HepG2 (cell line): ENCODE data around the gene CHRNA3. TPM values are rescaled to one million over a fixed set of nuclear protein-coding genes. Genes with fewer than 3 reads are reported as not detected.

Experiments used
- CC2D1A ChIP-seq: sonication (generic); formaldehyde crosslinking; IDR thresholded peaks from 2 replicates; pipeline ENCODE4 v1.8.1; 2023; ENCODE audit warnings: mild to moderate bottlenecking, missing genetic modification reagents
- CREM ChIP-seq, 2 experiments: sonication (generic) in 1 of 2; formaldehyde crosslinking in 1 of 2; IDR thresholded peaks; 2 replicates each; pipeline versions ENCODE4 v1.4.0 to v1.6.1; 2016 to 2020; ENCODE audit warnings: antibody characterized with exemption in 1 of 2, mild to moderate bottlenecking in 1 of 2, missing genetic modification reagents in 1 of 2
- FOXP1 ChIP-seq, 2 experiments: fragments of 450-650 bp in 1 of 2; IDR thresholded peaks; 2 replicates each; pipeline ENCODE4 v1.6.1; 2017 to 2018; ENCODE audit warnings: antibody characterized with exemption in 1 of 2
- GATAD1 ChIP-seq: IDR thresholded peaks from 2 replicates; pipeline ENCODE4 v1.6.1; 2016; ENCODE audit warnings: missing genetic modification reagents, missing compliant biosample characterization
- HMG20B ChIP-seq: conservative IDR thresholded peaks from 2 replicates; pipeline ENCODE4 v1.6.1; 2016; ENCODE audit warnings: missing genetic modification reagents, missing compliant biosample characterization
- HNRNPUL1 ChIP-seq: fragments of 200-400 bp; formaldehyde crosslinking; IDR thresholded peaks from 2 replicates; pipeline ENCODE4 v1.6.1; 2017; ENCODE audit warnings: low read depth, mild to moderate bottlenecking, low read length, moderate library complexity
- JUND ChIP-seq: sonication (generic); formaldehyde crosslinking; IDR thresholded peaks from 2 replicates; pipeline ENCODE4 v1.8.0; 2022; ENCODE audit warnings: mild to moderate bottlenecking, missing genetic modification reagents
- KDM1A ChIP-seq: IDR thresholded peaks from 2 replicates; pipeline ENCODE4 v1.6.1; 2016; ENCODE audit warnings: missing compliant biosample characterization
- MAX ChIP-seq: IDR thresholded peaks from 2 replicates; pipeline ENCODE4 v1.6.1; 2012; ENCODE audit warnings: inconsistent platforms
- MIER3 ChIP-seq: IDR thresholded peaks from 2 replicates; pipeline ENCODE4 v1.6.1; 2016; ENCODE audit warnings: missing compliant biosample characterization, borderline replicate concordance
- MLLT10 ChIP-seq: sonication (generic); formaldehyde crosslinking; IDR thresholded peaks from 2 replicates; pipeline ENCODE4 v1.4.0; 2020; ENCODE audit warnings: missing genetic modification reagents
- PAX8 ChIP-seq: sonication (generic); formaldehyde crosslinking; IDR thresholded peaks from 2 replicates; pipeline ENCODE4 v1.8.0; 2022; ENCODE audit warnings: mild to moderate bottlenecking, missing genetic modification reagents, borderline replicate concordance
- PLRG1 ChIP-seq: fragments of 450-650 bp; conservative IDR thresholded peaks from 2 replicates; pipeline ENCODE4 v1.6.1; 2016
- SALL1 ChIP-seq: sonication (generic); formaldehyde crosslinking; IDR thresholded peaks from 2 replicates; pipeline ENCODE4 v1.8.0; 2022; ENCODE audit warnings: mild to moderate bottlenecking, missing genetic modification reagents
- SMAD1 ChIP-seq: sonication (generic); formaldehyde crosslinking; IDR thresholded peaks from 2 replicates; pipeline ENCODE4 v1.4.0; 2020; ENCODE audit warnings: missing genetic modification reagents, low read depth, mild to moderate bottlenecking, borderline replicate concordance
- TOPORS ChIP-seq: sonication (generic); formaldehyde crosslinking; IDR thresholded peaks from 2 replicates; pipeline ENCODE4 v1.8.0; 2023; ENCODE audit warnings: mild to moderate bottlenecking, missing genetic modification reagents
- ZBTB43 ChIP-seq: sonication (generic); formaldehyde crosslinking; conservative IDR thresholded peaks from 2 replicates; pipeline ENCODE4 v1.4.0; 2020; ENCODE audit warnings: missing genetic modification reagents
- ZFP91 ChIP-seq: sonication (generic); formaldehyde crosslinking; IDR thresholded peaks from 2 replicates; pipeline ENCODE4 v1.9.0; 2022; ENCODE audit warnings: missing genetic modification reagents, mild to moderate bottlenecking, borderline replicate concordance
- ZNF552 ChIP-seq: sonication (generic); formaldehyde crosslinking; IDR thresholded peaks from 2 replicates; pipeline ENCODE4 v1.9.0; 2022; ENCODE audit warnings: missing genetic modification reagents, mild to moderate bottlenecking, borderline replicate concordance
- ZSCAN21 ChIP-seq: sonication (generic); formaldehyde crosslinking; IDR thresholded peaks from 2 replicates; pipeline ENCODE4 v1.8.0; 2022; ENCODE audit warnings: mild to moderate bottlenecking, missing genetic modification reagents, moderate library complexity, borderline replicate concordance
- polyA plus RNA-seq, 8 experiments: library from polyadenylated mRNA; depleted of rRNA in 3 of 8; stranded (reverse) in 7 of 8; unstranded in 1 of 8; fragments of >200 nt; fragmentation: Illumina TruSeq in 4 of 8; extraction: Trizol in 4 of 8; gene quantifications; 2 replicates each; pipeline versions ENCODE4 v1.2.1 to v1.2.3, GENCODE V29; 2011 to 2016; ENCODE audit warnings: low read depth in 4 of 8, missing spikeins in 1 of 8, mixed read lengths in 1 of 8; ENCODE audit not compliant: insufficient read depth in 1 of 8
- total RNA-seq, 5 experiments: library from RNA; depleted of rRNA; stranded (reverse); fragments of >200 nt; fragmentation: Illumina TruSeq; extraction: Trizol; gene quantifications; 2 replicates each; pipeline ENCODE4 v1.2.3, GENCODE V29; 2016; ENCODE audit warnings: low read depth in 1 of 5
- TF ChIP-seq, protein P1 (sequence below): sonication (generic); formaldehyde crosslinking; IDR thresholded peaks from 2 replicates; pipeline ENCODE4 v1.5.0; 2020; ENCODE audit warnings: missing genetic modification reagents
- TF ChIP-seq, protein P2 (sequence below): sonication (generic); formaldehyde crosslinking; conservative IDR thresholded peaks from 2 replicates; pipeline ENCODE4 v1.5.0; 2020; ENCODE audit warnings: missing genetic modification reagents

CHRNA3 gene
- total and polyA plus RNA-seq, 2 of the 13 experiments (the other 11 are each of a cell fraction or from before 2014, with no cell fraction given): not detected

GRCh38 chr15:78565097-78565950 lies 55.5 kb downstream of the CHRNA3 start, which contains the start of gene CHRNA5 (continued):
- TF ChIP-seq ZFP91 (CRISPR knock-in tag) (0 out of 2 replicates have a peak, but pooled peaks have one; percentile 17), MAX (peak; percentile 68), ZSCAN21 (no peak), HNRNPUL1 (no peak), JUND (CRISPR knock-in tag) (no peak), SMAD1 (CRISPR knock-in tag) (no peak), GATAD1 (CRISPR knock-in tag) (no peak), HMG20B (CRISPR knock-in tag) (no peak), CREM (IDR thresholded peaks at IDR 0.05) (no peak), CREM (CRISPR knock-in tag; IDR thresholded peaks at IDR 0.05) (no peak), CC2D1A (CRISPR knock-in tag) (no peak), FOXP1 (IDR thresholded peaks at IDR 0.05) (no peak), FOXP1 (CRISPR knock-in tag; IDR thresholded peaks at IDR 0.05) (no peak), PAX8 (no peak), ZNF552 (CRISPR knock-in tag) (no peak), MLLT10 (CRISPR knock-in tag) (no peak), ZBTB43 (CRISPR knock-in tag) (no peak), SALL1 (0 out of 2 replicates have a peak, but pooled peaks have one; percentile 4), KDM1A (CRISPR knock-in tag) (no peak), TOPORS (CRISPR knock-in tag) (no peak), MIER3 (no peak), PLRG1 (no peak)
- TF ChIP-seq, protein P1, sequence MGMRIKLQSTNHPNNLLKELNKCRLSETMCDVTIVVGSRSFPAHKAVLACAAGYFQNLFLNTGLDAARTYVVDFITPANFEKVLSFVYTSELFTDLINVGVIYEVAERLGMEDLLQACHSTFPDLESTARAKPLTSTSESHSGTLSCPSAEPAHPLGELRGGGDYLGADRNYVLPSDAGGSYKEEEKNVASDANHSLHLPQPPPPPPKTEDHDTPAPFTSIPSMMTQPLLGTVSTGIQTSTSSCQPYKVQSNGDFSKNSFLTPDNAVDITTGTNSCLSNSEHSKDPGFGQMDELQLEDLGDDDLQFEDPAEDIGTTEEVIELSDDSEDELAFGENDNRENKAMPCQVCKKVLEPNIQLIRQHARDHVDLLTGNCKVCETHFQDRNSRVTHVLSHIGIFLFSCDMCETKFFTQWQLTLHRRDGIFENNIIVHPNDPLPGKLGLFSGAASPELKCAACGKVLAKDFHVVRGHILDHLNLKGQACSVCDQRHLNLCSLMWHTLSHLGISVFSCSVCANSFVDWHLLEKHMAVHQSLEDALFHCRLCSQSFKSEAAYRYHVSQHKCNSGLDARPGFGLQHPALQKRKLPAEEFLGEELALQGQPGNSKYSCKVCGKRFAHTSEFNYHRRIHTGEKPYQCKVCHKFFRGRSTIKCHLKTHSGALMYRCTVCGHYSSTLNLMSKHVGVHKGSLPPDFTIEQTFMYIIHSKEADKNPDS: no peak
- TF ChIP-seq, protein P2, sequence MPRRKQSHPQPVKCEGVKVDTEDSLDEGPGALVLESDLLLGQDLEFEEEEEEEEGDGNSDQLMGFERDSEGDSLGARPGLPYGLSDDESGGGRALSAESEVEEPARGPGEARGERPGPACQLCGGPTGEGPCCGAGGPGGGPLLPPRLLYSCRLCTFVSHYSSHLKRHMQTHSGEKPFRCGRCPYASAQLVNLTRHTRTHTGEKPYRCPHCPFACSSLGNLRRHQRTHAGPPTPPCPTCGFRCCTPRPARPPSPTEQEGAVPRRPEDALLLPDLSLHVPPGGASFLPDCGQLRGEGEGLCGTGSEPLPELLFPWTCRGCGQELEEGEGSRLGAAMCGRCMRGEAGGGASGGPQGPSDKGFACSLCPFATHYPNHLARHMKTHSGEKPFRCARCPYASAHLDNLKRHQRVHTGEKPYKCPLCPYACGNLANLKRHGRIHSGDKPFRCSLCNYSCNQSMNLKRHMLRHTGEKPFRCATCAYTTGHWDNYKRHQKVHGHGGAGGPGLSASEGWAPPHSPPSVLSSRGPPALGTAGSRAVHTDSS: no peak
